Retinal pigment epithelial cell (primary cell): ENCODE measurements around the gene CUL1.

Source experiments
- DNase-seq: peaks from one replicate; pipeline ENCODE4 v3.0.0-alpha.2; 2010; ENCODE audit warnings: low read depth
- H3K4me3 ChIP-seq: 2 replicates; pipeline ENCODE4 v1.5.1; 2011; ENCODE audit warnings: mild to moderate bottlenecking, low read length, control low read depth, moderate library complexity
- CTCF ChIP-seq: conservative IDR thresholded peaks from 2 replicates; pipeline ENCODE4 v1.5.1; 2011; ENCODE audit warnings: low read depth, low read length, control low read depth, inconsistent platforms

Gene CUL1

GRCh38 chr7:148695953-148696352 is 2.8 kb upstream of the CUL1 start:
- no peak for DNase-seq
- no peak for TF ChIP-seq CTCF
- H3K4me3 ChIP-seq = no peak overlapping the region

DNA sequence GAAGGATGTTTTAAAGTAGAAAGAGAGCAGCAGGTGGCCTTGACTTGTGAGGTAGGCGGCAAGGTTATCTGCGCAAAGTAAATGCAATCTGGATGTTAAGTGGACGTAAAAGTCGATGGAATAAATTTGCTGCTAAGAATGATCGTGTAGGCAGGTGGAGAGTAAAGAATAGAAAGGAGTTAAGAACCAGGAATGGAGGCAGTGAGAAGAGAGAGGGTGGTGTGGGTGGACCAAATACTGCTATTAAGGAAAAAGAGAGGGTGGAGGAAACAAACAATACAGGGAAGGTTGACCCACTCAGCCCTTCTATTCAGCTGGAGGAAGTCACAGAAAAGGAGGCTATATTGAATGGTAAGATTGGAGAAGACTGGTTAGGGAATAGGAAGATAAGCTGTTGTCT is 1.9 kb upstream of the CUL1 start:
- H3K4me3 ChIP-seq = no peak overlapping the region
- DNase-seq = no peak
- no peak for TF ChIP-seq CTCF

DNA sequence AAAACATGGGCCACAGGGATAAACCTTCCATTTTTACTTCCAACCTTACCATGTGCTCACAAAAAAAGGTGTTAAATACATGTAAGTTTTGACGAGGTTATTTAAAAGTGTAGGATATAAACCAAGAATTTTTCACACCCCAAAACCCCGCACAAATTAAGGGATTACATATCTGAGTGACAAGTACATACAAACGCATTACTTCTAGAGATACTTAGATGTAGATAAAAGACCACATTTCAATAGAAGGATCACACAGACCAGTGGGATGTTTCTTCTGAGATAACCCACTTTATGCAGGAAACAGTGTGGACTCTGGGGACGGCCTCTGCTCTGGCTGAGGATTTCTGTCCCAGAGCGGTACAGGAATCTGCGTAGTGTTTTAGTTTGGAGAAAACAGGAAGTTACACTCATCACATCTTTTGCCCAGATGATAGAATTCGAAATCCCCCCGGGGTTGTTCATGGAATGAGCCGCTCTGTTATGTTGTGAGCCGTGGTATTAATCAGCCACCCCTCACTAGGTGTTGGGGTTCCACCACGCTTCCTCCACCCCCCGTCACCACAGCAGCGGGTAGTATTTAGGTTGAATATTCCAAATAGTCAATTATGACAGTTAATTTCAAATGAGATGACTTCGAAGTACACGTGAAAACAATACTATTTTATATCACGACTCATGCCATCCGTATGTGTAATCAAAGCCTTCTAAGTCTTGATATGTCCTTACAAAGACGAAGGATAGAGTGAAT is 1.3 kb upstream of the CUL1 start:
- peak overlapping the region; percentile 79 for H3K4me3 ChIP-seq
- DNase-seq = no peak
- TF ChIP-seq CTCF = no peak

DNA sequence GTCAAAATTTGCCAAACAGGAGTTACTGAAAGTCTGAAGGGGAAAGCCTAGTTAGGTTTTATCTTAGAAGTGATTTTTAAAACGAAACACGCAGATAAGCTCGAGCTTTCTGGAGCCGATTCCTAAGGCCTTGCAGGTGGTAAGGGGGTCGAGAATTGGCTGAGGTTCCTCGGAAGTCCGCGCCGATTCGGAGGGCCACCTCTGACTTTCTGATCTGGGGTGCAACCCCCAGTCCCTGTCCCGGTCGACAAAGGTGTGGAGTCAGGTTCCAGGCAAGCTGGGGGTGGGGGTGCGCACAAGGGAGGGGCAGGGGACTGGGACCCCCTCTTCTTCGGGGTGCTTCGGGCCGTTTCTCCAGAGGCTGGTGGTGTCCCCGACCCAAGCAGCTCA is 701 bp upstream of the CUL1 start:
- no peak for TF ChIP-seq CTCF

DNA sequence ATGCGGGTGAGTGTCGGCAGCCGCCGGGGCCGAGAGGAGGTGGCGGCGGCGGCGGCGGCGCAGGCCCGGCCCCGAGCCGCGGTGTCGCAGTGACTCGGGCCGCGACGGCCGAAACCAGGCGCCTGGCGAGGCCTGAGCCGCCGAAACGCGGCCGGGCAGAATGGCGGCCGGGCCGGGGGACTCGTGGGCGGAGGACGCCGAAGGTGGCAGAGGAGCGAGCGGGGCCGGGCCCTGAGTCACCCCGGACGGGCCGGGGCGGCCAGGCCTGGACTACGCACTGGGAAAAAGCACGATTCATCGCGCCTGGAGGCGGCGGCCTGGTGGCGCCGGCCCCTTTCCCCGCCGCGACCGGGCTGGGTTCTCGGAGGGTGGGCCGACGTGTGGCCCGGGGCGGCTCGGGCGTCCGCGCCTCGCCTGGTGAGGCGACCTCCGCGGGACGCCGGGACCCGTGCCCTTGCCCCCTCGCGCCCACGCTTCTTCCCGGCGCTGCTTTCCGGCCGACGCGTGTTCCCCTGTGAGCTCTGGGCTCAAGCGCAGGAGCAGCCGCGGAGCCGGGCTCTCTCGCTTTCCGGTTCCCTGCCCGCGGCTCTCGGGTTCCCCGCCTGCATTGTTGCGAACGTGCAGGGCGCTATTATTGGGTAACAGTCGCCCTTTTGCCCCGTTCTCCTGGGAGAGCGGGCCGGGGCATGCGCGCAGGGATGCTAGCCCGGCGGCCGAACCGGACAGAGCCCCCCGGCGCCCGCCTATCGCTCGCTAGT is 500 bp downstream of the CUL1 start:
- no peak for TF ChIP-seq CTCF
- DNase-seq = no peak
- peak overlapping the region; percentile 79 for H3K4me3 ChIP-seq

More for the DNA sequence above, 701 bp upstream of the CUL1 start:
- H3K4me3 ChIP-seq = peak overlapping the region; percentile 79
- no peak for DNase-seq

GRCh38 chr7:148699782-148700629 is 1.3 kb downstream of the CUL1 start:
- peak overlapping the region; percentile 79 for H3K4me3 ChIP-seq
- no peak for TF ChIP-seq CTCF
- DNase-seq = no peak
